NCI-H82 (cell line): ENCODE data around the gene AP5B1.
A peak's percentile ranks its signal among the peaks of the same experiment; 100 is the strongest.

ENCODE experiments used
- DNase-seq: peaks from one replicate; lab custom pipeline; 2025; lab: John Stamatoyannopoulos, UW

AP5B1 gene, protein sequence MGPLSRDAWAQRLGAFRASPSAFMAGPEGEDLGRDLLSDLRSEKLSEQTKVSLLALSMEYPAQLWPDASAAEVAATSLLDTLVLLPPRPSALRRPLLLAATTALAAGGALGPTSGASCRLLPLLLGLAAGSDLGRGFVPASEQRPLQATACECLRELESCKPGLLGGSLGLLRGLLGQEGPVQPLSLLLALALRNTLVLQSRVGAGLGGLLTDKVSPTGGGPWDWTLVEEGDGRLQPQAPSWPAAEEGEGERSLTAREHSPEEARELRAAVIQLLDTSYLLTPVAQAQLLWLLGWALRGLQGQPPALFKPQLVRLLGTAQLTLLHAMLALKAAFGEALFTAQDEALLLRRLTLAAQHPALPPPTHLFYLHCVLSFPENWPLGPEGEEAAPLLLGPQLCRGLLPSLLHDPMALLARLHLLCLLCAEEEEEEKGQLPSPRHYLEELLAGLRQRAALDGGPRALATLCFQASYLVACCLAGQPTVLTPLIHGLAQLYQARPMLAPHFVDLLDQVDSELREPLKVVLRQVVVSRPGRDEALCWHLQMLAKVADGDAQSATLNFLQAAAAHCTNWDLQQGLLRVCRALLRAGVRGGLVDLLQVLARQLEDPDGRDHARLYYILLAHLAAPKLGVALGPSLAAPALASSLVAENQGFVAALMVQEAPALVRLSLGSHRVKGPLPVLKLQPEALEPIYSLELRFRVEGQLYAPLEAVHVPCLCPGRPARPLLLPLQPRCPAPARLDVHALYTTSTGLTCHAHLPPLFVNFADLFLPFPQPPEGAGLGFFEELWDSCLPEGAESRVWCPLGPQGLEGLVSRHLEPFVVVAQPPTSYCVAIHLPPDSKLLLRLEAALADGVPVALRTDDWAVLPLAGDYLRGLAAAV

DNA sequence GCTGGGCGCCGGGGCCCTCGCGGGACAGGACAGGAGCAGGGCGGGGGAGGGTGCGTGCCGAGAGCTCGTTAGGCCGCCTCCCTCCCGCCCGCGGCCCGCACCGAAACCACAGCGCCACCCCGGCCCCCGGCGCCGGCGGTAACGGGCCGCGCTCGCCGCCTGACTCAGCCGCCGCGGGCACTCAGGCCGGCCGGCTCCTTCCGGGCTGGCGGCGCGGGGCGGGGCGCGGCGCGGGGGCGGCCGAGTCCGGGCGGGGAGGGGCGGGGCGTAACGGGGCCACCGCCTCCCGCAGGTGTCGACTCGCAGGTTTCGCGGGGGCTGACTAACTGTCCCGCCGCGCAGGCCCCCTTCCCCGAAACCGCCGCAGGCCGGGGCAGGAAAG, at the start of gene AP5B1:
AP5B1 (minus strand) TSS at position 207 of the 382 bp plus-strand sequence. CDS start 385 bp downstream, outside the sequence.
- DNase-seq, result peak; percentile 58

DNA sequence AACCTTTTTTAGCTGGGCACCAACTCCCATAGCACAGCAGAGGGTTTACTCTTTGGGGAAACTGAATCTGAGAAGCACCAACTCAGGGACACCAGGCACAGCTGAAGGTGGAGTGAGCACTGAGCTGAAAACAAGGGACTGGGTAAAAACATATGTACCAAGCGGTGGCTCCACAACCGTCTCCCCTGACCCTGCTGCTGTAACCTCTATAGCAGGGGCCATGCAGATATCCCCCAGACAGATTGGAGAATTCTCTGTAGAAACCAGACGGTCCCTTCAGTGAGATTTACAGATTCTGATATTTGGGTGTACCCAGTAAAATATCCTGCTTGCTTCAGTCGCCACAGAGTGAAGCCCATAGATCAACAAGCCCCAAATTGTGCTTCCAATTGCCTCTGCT, 48.7 kb upstream of the AP5B1 start:
- no peak for DNase-seq

DNA sequence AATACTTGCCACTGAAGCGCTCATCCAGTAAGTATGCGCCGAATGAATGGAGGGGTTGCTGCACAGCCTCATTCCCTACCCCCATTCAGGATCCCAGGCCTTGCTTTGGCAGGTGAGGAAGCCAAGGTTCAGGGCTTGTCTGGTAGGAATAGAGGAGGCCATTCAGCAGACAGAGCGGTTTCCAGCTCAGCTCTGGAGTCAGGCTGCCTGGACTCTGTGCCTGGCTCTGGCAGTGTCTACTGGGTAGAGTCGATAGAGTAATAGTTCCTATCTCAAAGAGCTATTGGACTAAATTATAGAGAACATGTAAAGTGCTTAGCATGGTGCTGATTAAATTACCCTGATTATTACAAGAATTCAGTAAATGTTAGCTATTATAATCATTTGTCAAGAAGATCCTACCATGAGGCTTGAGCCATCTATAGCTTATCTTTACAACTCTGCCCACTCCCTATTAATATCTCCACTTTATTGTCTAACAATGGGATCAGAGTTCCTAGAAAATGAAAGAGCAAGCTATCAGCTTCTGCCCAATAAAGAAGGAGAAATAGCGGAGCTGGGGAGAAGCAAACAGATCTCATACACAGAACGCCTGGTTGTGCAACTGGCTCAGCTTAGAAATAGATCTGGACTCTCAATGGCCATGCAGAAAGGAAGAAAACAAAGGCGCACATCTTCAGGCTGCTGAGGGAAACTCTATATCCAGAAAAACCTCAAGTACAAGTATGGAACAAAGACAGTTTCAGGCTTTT, 46.4 kb upstream of the AP5B1 start:
- DNase-seq, result no peak

- no peak for DNase-seq
Observed at GRCh38 chr11:65822776-65823528, 42.2 kb upstream of the AP5B1 start.

- DNase-seq, result no peak
Observed at GRCh38 chr11:65821107-65821506, 40.3 kb upstream of the AP5B1 start.

DNA sequence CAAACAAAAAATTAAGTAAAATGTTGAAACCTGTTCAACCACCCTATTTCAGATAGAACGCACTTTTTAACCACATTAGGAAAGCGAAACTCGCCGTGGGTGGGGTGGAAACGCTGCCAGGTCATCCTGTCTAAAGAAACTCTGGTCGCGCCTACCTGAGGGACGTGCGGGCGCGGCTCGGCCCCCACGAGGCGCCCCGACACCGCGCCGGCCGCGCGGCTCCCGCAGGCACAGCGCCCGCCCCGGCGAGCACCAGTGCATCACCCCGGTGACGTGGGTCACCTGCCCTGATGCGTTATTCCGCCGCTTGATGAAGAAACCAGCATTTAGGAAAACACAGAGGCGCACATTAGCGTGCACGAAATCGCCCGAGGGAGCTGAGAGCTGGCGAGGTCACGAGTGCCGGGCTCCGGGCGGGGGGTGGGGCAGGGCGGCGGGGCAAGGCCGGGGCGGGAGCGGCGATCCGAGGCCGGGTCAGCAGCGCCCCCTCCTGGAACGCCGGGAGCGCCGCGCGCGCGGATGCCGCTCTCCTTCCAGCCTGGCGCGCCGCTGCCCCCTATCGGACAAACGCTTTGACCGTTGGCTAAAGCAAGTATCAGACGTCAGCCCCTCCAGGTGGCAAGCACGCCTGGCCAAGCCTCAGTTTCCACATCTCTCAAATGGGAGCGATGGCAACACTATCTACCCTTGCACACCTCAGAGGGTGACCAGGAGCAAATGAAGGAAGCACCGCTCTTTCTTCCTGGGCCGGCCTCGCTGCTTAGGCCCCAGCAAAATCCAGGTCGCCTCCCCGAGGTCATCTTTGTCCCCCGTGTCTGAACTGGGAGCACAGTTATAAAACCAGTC, 37.3 kb upstream of the AP5B1 start:
- DNase-seq, result peak; percentile 89

- no peak for DNase-seq
Observed at GRCh38 chr11:65817312-65817834, 36.6 kb upstream of the AP5B1 start.

GRCh38 chr11:65816696-65817095, 35.9 kb upstream of the AP5B1 start:
- no peak for DNase-seq

DNA sequence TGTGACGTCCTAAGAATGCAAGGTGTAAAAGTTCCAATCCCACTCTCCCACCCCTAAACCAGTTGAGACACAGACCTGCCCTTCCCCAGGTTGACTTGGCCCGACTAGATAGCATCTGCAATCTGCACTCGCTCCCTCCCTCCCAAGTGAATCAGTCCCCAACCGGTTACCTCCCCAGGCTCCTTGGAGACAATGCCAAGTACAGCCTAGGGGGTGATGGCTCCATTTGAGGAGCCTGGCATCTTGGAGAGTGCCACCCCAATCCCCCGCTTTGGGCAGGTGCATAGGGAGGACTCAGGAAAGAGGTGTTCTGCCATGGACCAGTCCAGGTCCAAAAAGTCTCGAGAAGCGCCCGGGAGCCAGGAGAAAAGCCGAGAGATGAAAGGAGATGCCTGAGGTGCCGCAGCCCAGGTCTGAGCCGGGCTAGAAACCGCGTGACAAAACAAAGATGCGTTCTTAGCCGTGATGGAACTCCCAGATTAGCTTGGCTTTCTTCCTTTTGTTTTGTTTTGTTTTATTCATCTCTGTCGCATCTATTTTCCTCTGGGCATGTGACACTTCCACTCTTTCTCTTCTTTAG, 34.3 kb upstream of the AP5B1 start:
- DNase-seq, result no peak

GRCh38 chr11:65814131-65814985, 33.6 kb upstream of the AP5B1 start:
- no peak for DNase-seq

GRCh38 chr11:65811764-65812475, 31.1 kb upstream of the AP5B1 start:
- peak; percentile 38 for DNase-seq

GRCh38 chr11:65810046-65810868, 29.5 kb upstream of the AP5B1 start:
- DNase-seq, result no peak

DNA sequence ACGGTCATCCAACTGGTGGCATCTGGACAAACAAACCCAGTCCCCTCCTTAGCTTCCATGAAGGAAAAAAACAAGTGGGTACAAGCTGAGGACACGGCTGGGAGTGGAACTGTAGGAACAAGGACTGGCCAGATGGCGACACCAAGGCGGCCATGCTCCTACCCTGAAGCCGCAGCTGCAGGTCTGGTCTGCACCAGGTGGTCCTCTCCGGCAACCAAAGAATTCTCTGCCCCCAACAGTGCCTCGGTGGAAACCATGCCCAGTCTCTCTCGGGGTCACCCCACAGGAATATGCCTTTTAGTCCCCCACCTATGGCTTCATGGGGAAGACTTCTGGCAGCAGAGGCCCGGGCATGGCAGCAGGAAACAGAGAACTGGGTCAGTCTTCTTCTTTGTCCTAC, 28.7 kb upstream of the AP5B1 start:
- DNase-seq, result no peak

GRCh38 chr11:65808744-65809341, 28.1 kb upstream of the AP5B1 start:
- DNase-seq, result no peak

DNA sequence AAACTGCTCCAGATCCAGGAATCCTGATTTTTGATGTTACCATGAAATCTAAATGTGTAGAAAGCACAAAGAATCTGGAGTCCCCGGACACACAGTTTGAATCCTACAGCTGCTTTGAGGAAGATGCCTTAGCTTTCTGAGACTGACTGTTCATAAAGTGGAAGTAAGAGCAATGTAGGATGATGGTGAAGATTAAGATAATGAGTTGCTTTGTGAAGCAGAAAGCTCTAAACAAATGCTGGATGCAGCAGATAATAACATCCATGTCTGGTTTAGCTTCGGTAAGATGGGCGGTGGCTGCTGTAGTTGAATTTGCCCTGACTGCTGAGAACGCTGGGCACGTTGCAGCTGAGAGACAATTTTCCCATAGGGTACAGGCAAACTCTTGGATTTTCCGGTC, 26.2 kb upstream of the AP5B1 start:
- DNase-seq, result no peak

GRCh38 chr11:65803797-65804492, 23.2 kb upstream of the AP5B1 start:
- DNase-seq, result no peak
